Stimulated activated memory B cell treated with anti-CD40 and anti-IgM and Interleukin-4, amounts not matched to agents 10 μg/mL and 1 μg/mL and 100 μg/mL, for 72 hours (primary cell): ENCODE data around the gene PLCG2.
"Not testable (repeated sequence)": the region's sequence is repeated elsewhere in the genome, so short reads cannot be mapped to it uniquely, and the experiment has no call there.

Source experiments
- ATAC-seq: fragments of 150-1000 bp; cut with Tn5 transposase; 2 replicates; pipeline ENCODE4 v1.10.0; 2021
- H3K27ac Mint-ChIP-seq: one replicate; pipeline ENCODE4 v1.8.0; 2022; ENCODE audit warnings: mild to moderate bottlenecking, mixed read lengths
- H3K27me3 Mint-ChIP-seq: one replicate; pipeline ENCODE4 v1.8.0; 2022; ENCODE audit warnings: mixed read lengths
- H3K36me3 Mint-ChIP-seq: one replicate; pipeline ENCODE4 v1.8.0; 2022; ENCODE audit warnings: mixed read lengths
- H3K4me1 Mint-ChIP-seq: one replicate; pipeline ENCODE4 v1.8.0; 2022; ENCODE audit warnings: mixed read lengths
- H3K4me3 Mint-ChIP-seq: one replicate; pipeline ENCODE4 v1.8.0; 2022; ENCODE audit warnings: mild to moderate bottlenecking, moderate library complexity, mixed read lengths
- H3K9me3 Mint-ChIP-seq: one replicate; pipeline ENCODE4 v1.8.0; 2022; ENCODE audit warnings: mixed read lengths

The PLCG2 gene

GRCh38 chr16:81939164-81940056 lies 160.3 kb downstream of the PLCG2 start:
- ATAC-seq: no peak
- H3K27me3 Mint-ChIP-seq: no peaks in the 10 kb centered on the region
- peak overlapping the region; percentile 53 for H3K27ac Mint-ChIP-seq
- no peak overlapping the region for H3K4me3 Mint-ChIP-seq
- H3K4me1 Mint-ChIP-seq: no peaks in the 10 kb centered on the region
- no peaks in the 10 kb centered on the region for H3K9me3 Mint-ChIP-seq
- peaks cover 81% of the 10 kb centered on the region for H3K36me3 Mint-ChIP-seq

- no peak overlapping the region for H3K27ac Mint-ChIP-seq
Measured at GRCh38 chr16:81940781-81941560, 161.9 kb downstream of the PLCG2 start.

GRCh38 chr16:81942007-81942601 lies 163.0 kb downstream of the PLCG2 start:
- Mint-ChIP-seq H3K27me3 (no peaks in the 10 kb centered on the region), H3K4me3 (no peak overlapping the region), H3K36me3 (peaks cover 83% of the 10 kb centered on the region), H3K9me3 (no peaks in the 10 kb centered on the region), H3K4me1 (no peaks in the 10 kb centered on the region), H3K27ac (no peak overlapping the region)
- ATAC-seq: no peak

More at GRCh38 chr16:81940781-81941560, 161.9 kb downstream of the PLCG2 start:
- no peaks in the 10 kb centered on the region for H3K4me1 Mint-ChIP-seq
- no peaks in the 10 kb centered on the region for H3K27me3 Mint-ChIP-seq
- H3K9me3 Mint-ChIP-seq: no peaks in the 10 kb centered on the region
- peaks cover 83% of the 10 kb centered on the region for H3K36me3 Mint-ChIP-seq
- no peak for ATAC-seq
- H3K4me3 Mint-ChIP-seq: no peak overlapping the region

DNA sequence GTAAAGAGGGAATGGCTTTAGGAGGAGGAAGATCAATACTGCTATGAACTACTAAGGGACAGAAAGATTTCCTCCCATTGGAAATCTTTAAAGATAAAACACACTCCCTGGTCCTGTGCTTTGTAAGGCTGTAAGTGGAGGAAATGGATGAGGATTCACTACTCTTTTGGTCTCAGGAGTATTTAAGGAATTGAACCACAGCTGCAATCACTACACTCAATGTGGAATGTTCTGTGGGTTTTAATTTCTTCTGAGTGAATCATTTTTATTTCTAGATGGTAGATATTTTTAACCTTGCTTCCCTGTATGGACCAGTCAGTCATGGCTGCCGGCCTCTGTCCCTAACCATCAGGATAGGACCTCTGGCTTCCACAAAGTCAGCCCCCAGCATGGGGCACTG lies 166.6 kb downstream of the PLCG2 start:
- Mint-ChIP-seq H3K4me1 (no peaks in the 10 kb centered on the region), H3K36me3 (peaks cover 96% of the 10 kb centered on the region), H3K27ac (peak overlapping the region; percentile 22), H3K9me3 (peaks cover 15% of the 10 kb centered on the region), H3K4me3 (no peak overlapping the region), H3K27me3 (no peaks in the 10 kb centered on the region)
- no peak for ATAC-seq

DNA sequence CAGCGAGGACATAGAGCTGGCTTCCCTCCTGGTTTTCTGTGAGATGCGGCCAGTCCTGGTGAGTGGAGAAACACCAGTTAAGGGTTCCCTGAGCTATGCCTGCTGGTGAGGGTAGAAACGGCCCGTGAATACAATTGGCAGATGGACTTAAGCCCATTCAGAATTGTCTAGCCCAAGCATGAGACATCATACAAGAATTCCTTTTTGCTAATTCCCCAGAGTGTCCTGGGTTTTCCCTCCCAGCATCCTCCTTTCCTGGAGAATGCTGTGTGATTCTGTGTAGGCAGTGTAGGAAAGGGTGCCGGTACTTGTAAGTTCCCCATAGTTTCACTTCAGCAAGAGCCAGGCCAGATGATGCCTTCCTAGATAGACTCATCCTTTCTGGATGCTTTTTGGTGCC lies 167.1 kb downstream of the PLCG2 start:
- no peak for ATAC-seq
- peaks cover 16% of the 10 kb centered on the region for H3K9me3 Mint-ChIP-seq
- H3K27ac Mint-ChIP-seq: no peak overlapping the region
- no peaks in the 10 kb centered on the region for H3K4me1 Mint-ChIP-seq
- peaks cover 96% of the 10 kb centered on the region for H3K36me3 Mint-ChIP-seq
- no peaks in the 10 kb centered on the region for H3K27me3 Mint-ChIP-seq
- H3K4me3 Mint-ChIP-seq: no peak overlapping the region

DNA sequence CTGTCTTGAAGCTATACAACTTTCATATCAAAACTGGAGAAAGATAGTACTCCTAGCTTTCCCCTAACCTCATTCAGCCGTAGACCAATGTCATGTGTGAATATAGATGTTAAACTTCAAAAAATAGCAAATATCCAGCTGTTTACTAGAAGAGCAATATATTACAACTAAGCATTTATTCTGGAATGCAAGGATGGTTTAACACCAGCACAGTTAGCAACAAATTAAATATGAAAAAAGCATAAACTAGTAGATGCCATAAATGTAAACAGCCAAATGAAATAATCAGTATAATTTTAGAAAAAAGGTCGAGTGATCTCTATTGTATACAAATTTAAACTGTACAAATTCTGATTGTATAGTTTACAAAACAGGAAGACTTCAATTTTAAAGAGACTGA lies 172.5 kb downstream of the PLCG2 start:
- Mint-ChIP-seq H3K4me3 (no peak overlapping the region), H3K4me1 (no peaks in the 10 kb centered on the region), H3K9me3 (peaks cover 16% of the 10 kb centered on the region), H3K27me3 (no peaks in the 10 kb centered on the region), H3K36me3 (peaks cover 97% of the 10 kb centered on the region), H3K27ac (no peak overlapping the region)
- ATAC-seq: no peak

DNA sequence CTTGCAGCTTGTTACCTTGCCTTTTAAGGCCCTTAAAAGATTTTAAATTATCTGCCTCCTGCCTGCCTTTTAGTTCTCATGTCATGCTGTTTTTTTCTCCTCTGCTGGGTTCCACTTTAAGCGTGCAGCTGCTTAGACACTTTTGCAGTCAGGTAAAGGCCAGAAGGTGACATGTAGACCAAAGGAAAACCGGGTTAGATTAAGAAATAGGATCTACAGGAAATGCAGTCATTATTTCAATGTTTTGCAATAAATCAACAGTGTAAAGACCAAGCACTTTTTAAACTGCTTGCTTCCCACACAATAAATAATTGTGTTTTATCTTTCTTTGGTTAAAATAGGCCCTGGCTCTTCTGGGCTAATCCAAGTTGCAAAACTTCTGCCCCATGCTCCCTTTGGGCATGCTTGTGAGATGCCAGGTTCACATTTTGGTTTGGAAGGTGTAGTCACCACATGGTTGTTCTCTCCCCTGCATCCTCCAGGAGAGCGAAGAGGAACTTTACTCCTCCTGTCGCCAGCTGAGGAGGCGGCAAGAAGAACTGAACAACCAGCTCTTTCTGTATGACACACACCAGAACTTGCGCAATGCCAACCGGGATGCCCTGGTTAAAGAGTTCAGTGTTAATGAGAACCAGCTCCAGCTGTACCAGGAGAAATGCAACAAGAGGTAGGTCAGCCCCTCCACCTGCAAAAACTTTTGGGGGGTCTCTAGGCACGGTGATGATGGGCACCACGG lies 177.3 kb downstream of the PLCG2 start:
- H3K4me1 Mint-ChIP-seq: no peaks in the 10 kb centered on the region
- no peak overlapping the region for H3K27ac Mint-ChIP-seq
- no peak for ATAC-seq
- H3K4me3 Mint-ChIP-seq: no peak overlapping the region
- H3K9me3 Mint-ChIP-seq: no peaks in the 10 kb centered on the region
- no peaks in the 10 kb centered on the region for H3K27me3 Mint-ChIP-seq
- peaks cover 93% of the 10 kb centered on the region for H3K36me3 Mint-ChIP-seq

- H3K4me3 Mint-ChIP-seq: peak overlapping the region; percentile 0
- H3K27me3 Mint-ChIP-seq: no peaks in the 10 kb centered on the region
- peaks cover 15% of the 10 kb centered on the region for H3K9me3 Mint-ChIP-seq
- no peak overlapping the region for H3K27ac Mint-ChIP-seq
- ATAC-seq: peak; percentile 45
- peaks cover 29% of the 10 kb centered on the region for H3K4me1 Mint-ChIP-seq
- peaks cover 17% of the 10 kb centered on the region for H3K36me3 Mint-ChIP-seq
Measured at GRCh38 chr16:81964808-81965207, 185.7 kb downstream of the PLCG2 start.

DNA sequence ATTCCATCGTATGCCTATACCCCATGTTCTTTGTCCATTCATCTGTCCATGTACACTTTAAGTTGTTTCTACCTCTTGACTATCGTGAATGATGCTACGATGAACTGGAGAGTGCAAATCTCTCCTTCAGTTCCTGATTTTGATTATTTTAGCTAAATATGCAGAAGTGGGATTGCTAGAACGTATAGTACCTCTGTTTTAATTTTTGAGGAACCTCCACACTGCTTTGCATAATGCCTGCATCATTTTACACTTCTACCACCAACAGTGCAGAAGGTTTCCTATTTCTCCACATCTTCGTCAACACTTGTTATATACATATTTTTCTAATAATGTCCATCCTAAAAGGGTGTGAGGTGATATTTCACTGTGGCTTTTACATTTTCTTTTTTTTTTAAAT lies 188.3 kb downstream of the PLCG2 start:
- peaks cover 34% of the 10 kb centered on the region for H3K9me3 Mint-ChIP-seq
- H3K4me1 Mint-ChIP-seq: peaks cover 29% of the 10 kb centered on the region
- no peak for ATAC-seq
- H3K4me3 Mint-ChIP-seq: no peak overlapping the region
- peaks cover 23% of the 10 kb centered on the region for H3K36me3 Mint-ChIP-seq
- no peaks in the 10 kb centered on the region for H3K27me3 Mint-ChIP-seq
- no peak overlapping the region for H3K27ac Mint-ChIP-seq

DNA sequence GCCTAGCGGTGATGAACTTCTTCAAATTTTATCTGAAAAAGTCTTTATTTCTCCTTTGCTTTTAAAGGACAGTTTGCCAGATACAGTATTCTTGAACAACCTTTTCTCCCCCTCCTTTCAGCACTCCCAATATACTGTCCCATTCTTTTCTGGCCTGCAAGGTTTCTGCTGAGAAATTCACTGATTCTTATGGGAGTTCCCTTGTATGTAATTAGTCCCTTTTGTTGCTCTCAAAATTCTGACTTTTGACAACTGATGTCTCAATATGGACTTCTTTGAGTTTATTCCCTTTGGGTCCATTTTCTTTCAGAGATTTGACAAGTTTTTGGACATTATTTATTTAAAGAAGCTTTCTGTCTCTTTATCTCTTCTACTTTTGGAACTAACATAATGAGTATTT lies 192.8 kb downstream of the PLCG2 start:
- H3K36me3 Mint-ChIP-seq: peaks cover 31% of the 10 kb centered on the region
- H3K27me3 Mint-ChIP-seq: peaks cover 24% of the 10 kb centered on the region
- H3K4me1 Mint-ChIP-seq: peaks cover 7% of the 10 kb centered on the region
- H3K27ac Mint-ChIP-seq: no peak overlapping the region
- ATAC-seq: no peak
- H3K9me3 Mint-ChIP-seq: peaks cover 34% of the 10 kb centered on the region
- no peak overlapping the region for H3K4me3 Mint-ChIP-seq

DNA sequence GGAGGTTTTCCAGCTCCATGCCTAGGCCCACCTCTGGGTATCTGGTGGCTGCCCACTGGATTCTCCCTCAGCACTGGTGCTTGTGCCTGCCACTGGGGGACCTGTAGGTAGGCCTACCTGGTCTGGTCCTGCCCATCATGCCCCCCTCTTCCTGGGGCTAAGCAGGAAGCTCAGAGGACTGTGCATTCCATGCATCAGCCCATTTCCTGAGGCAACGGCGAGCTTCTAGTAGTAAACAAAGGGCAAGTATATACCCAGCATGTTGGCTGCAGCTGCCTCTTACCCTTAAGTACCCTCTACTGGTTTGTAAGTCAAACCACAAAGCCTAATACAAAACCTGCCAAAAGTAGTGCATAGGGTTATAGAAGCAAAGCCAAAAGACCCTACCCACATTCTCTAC lies 194.6 kb downstream of the PLCG2 start:
- no peaks in the 10 kb centered on the region for H3K4me1 Mint-ChIP-seq
- no peak overlapping the region for H3K4me3 Mint-ChIP-seq
- H3K9me3 Mint-ChIP-seq: peaks cover 36% of the 10 kb centered on the region
- H3K27me3 Mint-ChIP-seq: peaks cover 25% of the 10 kb centered on the region
- peaks cover 31% of the 10 kb centered on the region for H3K36me3 Mint-ChIP-seq
- ATAC-seq: no peak
- no peak overlapping the region for H3K27ac Mint-ChIP-seq

- Mint-ChIP-seq H3K9me3 (peaks cover 27% of the 10 kb centered on the region), H3K36me3 (peaks cover 28% of the 10 kb centered on the region), H3K27ac (no peak overlapping the region), H3K4me1 (no peaks in the 10 kb centered on the region), H3K27me3 (peaks cover 25% of the 10 kb centered on the region), H3K4me3 (no peak overlapping the region)
- no peak for ATAC-seq
Measured at GRCh38 chr16:81975637-81976036, 196.5 kb downstream of the PLCG2 start.

- Mint-ChIP-seq H3K27me3 (peaks cover 25% of the 10 kb centered on the region), H3K36me3 (peaks cover 11% of the 10 kb centered on the region), H3K9me3 (peaks cover 11% of the 10 kb centered on the region)
- not testable (repeated sequence) for H3K4me1 Mint-ChIP-seq, H3K27ac Mint-ChIP-seq, ATAC-seq, H3K4me3 Mint-ChIP-seq
Measured at GRCh38 chr16:81977335-81977942, 198.3 kb downstream of the PLCG2 start.

DNA sequence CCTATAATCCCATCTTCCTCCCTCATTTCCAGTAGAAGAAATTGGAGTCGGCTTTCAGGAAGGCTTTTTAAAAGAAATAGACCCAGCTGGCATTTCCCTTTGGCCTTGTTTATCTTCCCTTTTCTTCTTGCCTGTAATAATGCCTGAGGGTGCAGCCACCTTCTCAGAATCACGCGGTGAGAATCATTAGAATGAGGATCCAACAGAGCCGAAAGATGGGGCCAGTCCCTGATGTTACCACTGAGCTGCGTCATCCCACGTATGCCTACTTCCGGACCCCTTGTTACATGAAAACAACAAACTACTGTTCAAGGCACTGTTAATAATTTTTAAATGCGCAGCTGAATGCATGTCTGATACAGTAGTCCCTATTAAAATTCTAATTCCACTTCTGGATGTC lies 208.0 kb downstream of the PLCG2 start:
- ATAC-seq: no peak
- H3K4me3 Mint-ChIP-seq: no peak overlapping the region
- no peaks in the 10 kb centered on the region for H3K9me3 Mint-ChIP-seq
- no peaks in the 10 kb centered on the region for H3K36me3 Mint-ChIP-seq
- H3K27ac Mint-ChIP-seq: no peak overlapping the region
- H3K27me3 Mint-ChIP-seq: no peaks in the 10 kb centered on the region
- H3K4me1 Mint-ChIP-seq: no peaks in the 10 kb centered on the region
